GM18870 (cell line): Measurements from ENCODE around the gene ITSN2.
A peak's percentile ranks its signal among the peaks of the same experiment; 100 is the strongest.

ENCODE experiments used
- ATAC-seq: cut with Tn5 transposase; IDR thresholded peaks from one replicate; pipeline ENCODE4 v1.9.1; 2021; ENCODE audit warnings: moderate library complexity; ENCODE audit not compliant: unreplicated experiment

Gene ITSN2

GRCh38 chr2:24336811-24337210 is 23.5 kb downstream of the ITSN2 start:
- ATAC-seq, result no peak

DNA sequence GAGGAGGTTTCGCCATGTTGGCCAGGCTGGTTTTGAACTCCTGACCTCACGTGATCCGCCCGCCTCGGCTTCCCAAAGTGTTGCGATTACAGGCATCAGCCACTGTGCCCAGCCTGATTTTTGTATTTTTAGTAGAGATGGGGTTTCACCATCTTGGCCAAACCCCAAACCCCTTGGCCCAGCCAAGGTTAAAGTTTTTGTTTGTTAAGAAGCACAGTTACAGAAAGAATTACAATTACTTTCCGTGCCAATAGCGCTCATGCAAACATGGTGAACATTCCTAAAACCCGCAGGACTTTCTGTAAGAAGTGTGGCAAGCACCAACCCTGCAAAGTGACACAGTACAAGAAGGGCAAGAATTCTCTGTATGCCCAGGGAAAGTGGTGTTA is 26.1 kb downstream of the ITSN2 start:
- ATAC-seq, result no peak

GRCh38 chr2:24332791-24333540 is 27.4 kb downstream of the ITSN2 start:
- no peak for ATAC-seq

DNA sequence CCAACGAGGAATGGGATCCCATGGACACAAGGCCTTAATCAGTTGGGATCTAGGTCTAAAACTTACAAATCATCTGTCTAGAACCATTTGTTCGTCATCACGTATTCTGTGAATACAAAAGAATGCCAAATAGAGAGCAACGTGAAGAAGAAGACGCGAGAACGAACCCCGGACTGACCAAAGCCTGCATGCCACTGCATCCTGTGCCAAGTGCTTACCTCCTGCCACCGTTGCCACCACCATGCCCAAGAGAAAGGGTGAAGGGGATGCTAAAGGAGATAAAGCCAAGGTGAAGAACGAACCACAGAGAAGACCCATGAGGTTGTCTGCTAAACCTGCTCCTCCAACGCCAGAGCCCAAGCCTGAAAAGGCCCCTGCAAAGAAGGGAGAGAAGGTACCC is 30.2 kb downstream of the ITSN2 start:
- no peak for ATAC-seq

DNA sequence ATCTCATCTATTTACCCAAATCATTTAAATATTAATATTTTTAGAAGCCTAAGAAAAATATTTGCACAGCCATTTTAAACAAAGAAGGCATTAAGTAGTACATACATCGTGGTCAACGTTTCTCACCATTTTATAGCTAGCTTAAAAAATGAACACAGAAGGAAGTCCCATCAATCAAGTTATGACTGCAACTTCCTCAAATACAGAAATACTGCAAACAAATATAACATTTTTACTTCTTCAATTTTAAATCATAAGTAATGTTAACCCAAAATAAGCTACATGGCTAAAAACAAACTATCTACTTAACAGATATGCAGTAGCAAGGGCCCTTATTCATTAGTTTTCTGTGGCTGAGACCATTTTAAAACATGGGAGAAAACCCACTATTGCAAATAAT is 30.6 kb downstream of the ITSN2 start:
- ATAC-seq, result no peak

GRCh38 chr2:24328010-24328409 is 32.3 kb downstream of the ITSN2 start:
- no peak for ATAC-seq

GRCh38 chr2:24317491-24317920 is 42.8 kb downstream of the ITSN2 start:
- ATAC-seq, result no peak

- ATAC-seq, result peak; percentile 68
Measured at GRCh38 chr2:24315669-24316068, 44.7 kb downstream of the ITSN2 start.

- ATAC-seq, result no peak
Measured at GRCh38 chr2:24313744-24314632, 46.3 kb downstream of the ITSN2 start.

DNA sequence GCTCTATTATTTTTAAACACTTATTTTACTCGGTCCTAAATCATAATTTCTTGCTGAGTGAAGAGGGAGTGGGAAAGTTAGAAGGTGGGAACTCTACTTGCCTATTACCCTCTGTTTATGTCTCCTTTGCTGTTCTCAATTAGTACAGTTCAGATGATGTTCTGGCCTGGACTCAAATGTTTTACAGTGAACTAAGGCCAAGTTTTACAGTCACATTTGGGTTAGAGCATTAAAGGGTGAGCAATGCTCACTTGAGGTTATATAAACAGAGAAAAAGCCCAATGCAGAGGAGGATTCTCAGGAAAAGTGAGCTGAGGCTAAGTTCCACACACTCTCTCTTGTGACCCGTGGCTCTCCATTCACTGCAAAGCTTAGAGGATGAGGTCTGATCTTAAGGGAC is 52.4 kb downstream of the ITSN2 start:
- no peak for ATAC-seq

DNA sequence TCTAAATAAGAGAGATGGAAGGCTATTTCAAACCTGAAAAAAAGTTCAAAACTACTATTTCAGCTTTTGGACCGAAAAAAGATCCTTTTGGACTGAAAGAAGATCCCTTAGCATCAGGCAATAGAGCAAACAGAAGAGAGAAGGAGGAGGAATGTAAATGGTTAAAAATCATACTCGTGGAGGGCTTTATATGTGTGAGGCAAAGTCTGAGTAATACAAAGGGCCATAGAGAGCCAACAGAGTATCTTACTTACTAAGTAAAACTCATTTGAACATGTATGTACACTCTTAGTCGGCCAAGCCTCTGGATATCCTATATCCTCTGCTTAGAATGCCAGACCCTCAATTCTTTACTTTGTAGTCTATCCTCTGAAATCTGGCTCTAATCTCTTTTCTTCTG is 55.7 kb downstream of the ITSN2 start:
- ATAC-seq, result no peak

GRCh38 chr2:24304098-24304497 is 56.2 kb downstream of the ITSN2 start:
- no peak for ATAC-seq

DNA sequence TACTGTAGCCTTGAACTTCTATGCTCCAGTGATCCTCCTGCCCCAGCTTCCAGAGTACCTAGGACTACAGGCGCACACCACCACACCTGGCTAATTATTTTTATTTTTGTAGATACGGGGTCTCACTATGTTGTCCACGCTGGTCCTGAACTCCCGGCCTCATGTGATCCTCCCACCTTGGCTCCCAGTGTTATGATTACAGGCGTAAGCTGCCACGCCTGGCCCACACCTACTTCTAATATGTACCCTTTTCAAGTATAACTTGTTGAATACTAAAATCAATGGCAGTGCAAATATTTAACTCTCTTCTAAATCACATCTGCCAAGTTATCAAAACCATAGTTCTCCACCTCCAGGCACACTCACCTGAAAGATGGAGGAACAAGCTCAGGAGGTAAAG is 58.7 kb downstream of the ITSN2 start:
- no peak for ATAC-seq

DNA sequence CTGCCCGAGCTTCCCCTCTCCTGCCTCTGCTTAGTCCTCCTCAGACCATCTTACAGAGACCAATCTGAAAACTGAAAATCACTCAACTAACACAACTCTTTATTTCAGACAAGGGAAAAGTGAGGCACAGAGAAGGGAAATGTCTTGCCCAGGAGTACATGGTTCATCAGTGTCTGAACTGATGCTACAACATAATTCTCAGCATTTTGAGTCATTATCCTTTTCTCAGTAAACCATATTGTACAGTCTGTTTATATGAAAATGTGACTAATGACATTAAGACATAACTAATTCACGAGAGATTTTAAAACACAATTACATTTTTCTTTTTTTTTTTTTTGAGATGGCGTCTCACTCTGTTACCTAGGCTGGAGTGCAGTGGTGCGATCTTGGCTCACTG is 62.7 kb downstream of the ITSN2 start:
- no peak for ATAC-seq

- no peak for ATAC-seq
Measured at GRCh38 chr2:24287171-24287570, 73.2 kb downstream of the ITSN2 start.

DNA sequence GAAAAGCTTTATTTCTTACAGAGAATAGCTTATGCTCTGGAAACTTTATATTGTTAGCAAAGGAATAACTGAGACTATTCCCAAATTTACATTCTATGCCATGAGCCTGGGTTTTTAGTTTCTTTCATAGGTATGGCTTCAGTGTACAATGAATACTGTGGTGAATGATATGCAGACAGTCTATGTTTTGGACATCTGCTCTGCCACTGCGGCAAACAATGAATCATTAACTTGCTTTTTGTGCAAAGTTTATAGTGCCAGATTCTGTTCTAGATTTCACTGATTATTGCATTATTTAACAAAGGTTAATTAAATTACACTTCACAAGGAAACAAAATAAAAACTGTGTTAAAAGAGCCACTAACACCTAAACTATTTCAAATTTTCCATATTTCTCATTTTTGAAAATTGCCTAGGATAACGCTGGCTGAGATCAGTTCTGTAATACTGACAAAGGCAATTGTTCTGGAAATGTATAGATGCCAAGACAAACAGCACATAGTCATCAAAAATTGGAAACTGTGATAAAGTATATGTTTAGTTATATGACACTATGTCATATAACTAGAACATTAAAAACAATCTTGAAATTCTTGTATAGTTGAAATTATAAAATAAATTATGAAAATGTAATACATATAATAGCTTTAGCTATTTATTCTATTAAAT is 74.7 kb downstream of the ITSN2 start:
- ATAC-seq, result no peak

GRCh38 chr2:24280645-24281044 is 79.7 kb downstream of the ITSN2 start:
- no peak for ATAC-seq

- ATAC-seq, result no peak
Measured at GRCh38 chr2:24280161-24280560, 80.2 kb downstream of the ITSN2 start.

- no peak for ATAC-seq
Measured at GRCh38 chr2:24276349-24276899, 83.9 kb downstream of the ITSN2 start.

GRCh38 chr2:24274809-24275208 is 85.5 kb downstream of the ITSN2 start:
- ATAC-seq, result no peak

DNA sequence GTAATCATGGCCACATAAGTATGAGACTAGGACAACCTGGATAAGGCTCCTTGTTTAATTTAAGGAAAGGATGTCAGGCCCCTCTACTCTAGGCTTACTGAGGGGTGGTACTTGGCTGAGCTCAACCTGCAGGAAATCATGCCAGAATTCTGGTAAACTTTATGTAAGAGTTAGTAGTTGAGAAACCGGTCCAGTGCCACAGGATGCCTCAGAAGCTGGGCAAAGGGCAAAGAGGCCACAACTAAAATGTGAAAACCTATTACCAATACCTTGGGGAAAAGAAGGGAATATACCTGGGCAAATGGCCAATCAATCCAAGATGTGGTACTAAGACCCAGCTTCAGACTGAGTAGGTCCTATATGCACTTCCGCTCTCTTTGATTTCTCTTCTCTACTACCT is 86.7 kb downstream of the ITSN2 start:
- ATAC-seq, result no peak
